Endodermal cell (in vitro differentiated cells): ENCODE data around the gene TRPM3. TPM values are rescaled to one million over a fixed set of nuclear protein-coding genes. Genes with fewer than 3 reads are reported as not detected.
A peak's percentile ranks its signal among the peaks of the same experiment; 100 is the strongest.

Source experiments
- DNase-seq: peaks from one replicate; pipeline ENCODE4 v3.0.0-alpha.2; 2017
- H3K27ac ChIP-seq: 2 replicates; pipeline ENCODE4 v1.5.1; 2013; ENCODE audit warnings: mild to moderate bottlenecking, low read depth, low read length, moderate library complexity
- H3K27me3 ChIP-seq: 2 replicates; pipeline ENCODE4 v1.6.1; 2013; ENCODE audit warnings: mild to moderate bottlenecking, low read length, moderate library complexity; ENCODE audit not compliant: insufficient read depth, control insufficient read depth, poor library complexity, severe bottlenecking
- H3K36me3 ChIP-seq: 2 replicates; pipeline ENCODE4 v1.7.0; 2013; ENCODE audit warnings: mild to moderate bottlenecking, low read length, moderate library complexity; ENCODE audit not compliant: control insufficient read depth, insufficient read depth
- H3K4me1 ChIP-seq: one replicate; pipeline ENCODE4 v1.7.0; 2013; ENCODE audit warnings: low read length; ENCODE audit not compliant: control insufficient read depth, insufficient read depth
- H3K4me3 ChIP-seq: 2 replicates; pipeline ENCODE4 v1.5.1; 2013; ENCODE audit warnings: mild to moderate bottlenecking, low read length, moderate library complexity
- H3K9ac ChIP-seq: 2 replicates; pipeline ENCODE4 v1.6.1; 2013; ENCODE audit warnings: mild to moderate bottlenecking, low read length, moderate library complexity; ENCODE audit not compliant: poor library complexity, severe bottlenecking; ENCODE audit errors: extremely low read depth
- H3K9me3 ChIP-seq: 2 replicates; pipeline ENCODE4 v1.6.1; 2013; ENCODE audit warnings: mild to moderate bottlenecking, low read length, moderate library complexity; ENCODE audit not compliant: control insufficient read depth
- H3K27ac Mint-ChIP-seq: 2 replicates; pipeline ENCODE4 v1.8.0; 2020; ENCODE audit warnings: mixed read lengths
- H3K27me3 Mint-ChIP-seq: 2 replicates; pipeline ENCODE4 v1.8.0; 2021; ENCODE audit warnings: mild to moderate bottlenecking, mixed read lengths; ENCODE audit not compliant: insufficient read depth
- H3K36me3 Mint-ChIP-seq: 2 replicates; pipeline ENCODE4 v1.8.0; 2020; ENCODE audit warnings: low read depth, mixed read lengths
- H3K4me1 Mint-ChIP-seq: 2 replicates; pipeline ENCODE4 v1.8.0; 2020; ENCODE audit warnings: mixed read lengths
- H3K4me3 Mint-ChIP-seq: 2 replicates; pipeline ENCODE4 v1.8.0; 2020; ENCODE audit warnings: mild to moderate bottlenecking, moderate library complexity, mixed read lengths
- H3K9me3 Mint-ChIP-seq: 2 replicates; pipeline ENCODE4 v1.8.0; 2020; ENCODE audit warnings: mild to moderate bottlenecking, mixed read lengths
- WGBS, 2 experiments: methylation state at CpG; one replicate each; pipeline versions ENCODE4 v1.1.5 to v1.1.7; 2013; ENCODE audit warnings: missing lambda C conversion rate in 2 of 2, mixed read lengths in 1 of 2; ENCODE audit not compliant: insufficient coverage in 1 of 2, insufficient read length in 1 of 2; 5-methylcytosine and 5-hydroxymethylcytosine counted together
- total RNA-seq, 2 donors: library from RNA; stranded (reverse); fragmentation: NEBNext Ultra II Directional in 1 of 2; extraction: Animal tissue kit (Norgen Biotek cat#: 25700) in 1 of 2; gene quantifications; 2 replicates in 1 of 2; 3 replicates in 1 of 2; pipeline ENCODE4 v1.2.1, GENCODE V29; 2021
- TF ChIP-seq, protein P1 (sequence below): fragments of 200-600 bp; sonication (generic); conservative IDR thresholded peaks from 2 replicates; pipeline ENCODE4 v1.5.0; 2021; ENCODE audit warnings: antibody characterized with exemption, mild to moderate bottlenecking

TRPM3 gene
- total RNA-seq, 2 donors from 2014 or later: 1.8 to 2.5 TPM

DNA sequence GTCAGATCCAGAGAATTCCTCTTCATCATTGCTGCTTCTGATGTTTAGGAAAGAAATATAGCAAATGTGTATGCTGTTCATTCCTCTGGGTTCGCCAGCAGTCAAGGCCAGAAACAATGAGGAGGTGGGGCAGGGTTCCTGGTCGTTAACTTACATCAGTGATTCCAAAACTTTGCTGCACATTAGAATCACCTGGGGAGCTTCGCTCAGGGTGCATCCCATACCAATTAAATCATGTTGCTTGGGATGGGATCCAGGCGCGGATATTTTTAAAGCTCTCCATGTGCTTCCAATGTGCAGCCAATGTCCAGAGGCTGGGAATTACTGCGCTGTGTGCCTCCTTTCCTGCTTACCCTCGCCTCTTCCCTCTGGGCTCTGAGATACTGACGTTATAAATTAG, 479.1 kb downstream of the TRPM3 start:
- no peaks in the 10 kb centered on the region for H3K27me3 ChIP-seq
- H3K27me3 Mint-ChIP-seq: no peaks in the 10 kb centered on the region
- H3K9me3 ChIP-seq: no peaks in the 10 kb centered on the region
- no peak overlapping the region for H3K4me3 Mint-ChIP-seq
- no peaks in the 10 kb centered on the region for H3K36me3 Mint-ChIP-seq
- H3K27ac ChIP-seq: no peak overlapping the region
- no peaks in the 10 kb centered on the region for H3K36me3 ChIP-seq
- peaks cover 16% of the 10 kb centered on the region for H3K4me1 Mint-ChIP-seq
- TF ChIP-seq, protein P1, sequence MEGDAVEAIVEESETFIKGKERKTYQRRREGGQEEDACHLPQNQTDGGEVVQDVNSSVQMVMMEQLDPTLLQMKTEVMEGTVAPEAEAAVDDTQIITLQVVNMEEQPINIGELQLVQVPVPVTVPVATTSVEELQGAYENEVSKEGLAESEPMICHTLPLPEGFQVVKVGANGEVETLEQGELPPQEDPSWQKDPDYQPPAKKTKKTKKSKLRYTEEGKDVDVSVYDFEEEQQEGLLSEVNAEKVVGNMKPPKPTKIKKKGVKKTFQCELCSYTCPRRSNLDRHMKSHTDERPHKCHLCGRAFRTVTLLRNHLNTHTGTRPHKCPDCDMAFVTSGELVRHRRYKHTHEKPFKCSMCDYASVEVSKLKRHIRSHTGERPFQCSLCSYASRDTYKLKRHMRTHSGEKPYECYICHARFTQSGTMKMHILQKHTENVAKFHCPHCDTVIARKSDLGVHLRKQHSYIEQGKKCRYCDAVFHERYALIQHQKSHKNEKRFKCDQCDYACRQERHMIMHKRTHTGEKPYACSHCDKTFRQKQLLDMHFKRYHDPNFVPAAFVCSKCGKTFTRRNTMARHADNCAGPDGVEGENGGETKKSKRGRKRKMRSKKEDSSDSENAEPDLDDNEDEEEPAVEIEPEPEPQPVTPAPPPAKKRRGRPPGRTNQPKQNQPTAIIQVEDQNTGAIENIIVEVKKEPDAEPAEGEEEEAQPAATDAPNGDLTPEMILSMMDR: no peak
- H3K9me3 Mint-ChIP-seq: peaks cover 12% of the 10 kb centered on the region
- peaks cover 12% of the 10 kb centered on the region for H3K4me1 ChIP-seq
- H3K9ac ChIP-seq: no peak overlapping the region
- DNase-seq: no peak
- WGBS, 2 experiments: 94 to 96% methylated on average over 6 to 8 of the region's 8 CpGs
- H3K27ac Mint-ChIP-seq: no peak overlapping the region
- no peak overlapping the region for H3K4me3 ChIP-seq

DNA sequence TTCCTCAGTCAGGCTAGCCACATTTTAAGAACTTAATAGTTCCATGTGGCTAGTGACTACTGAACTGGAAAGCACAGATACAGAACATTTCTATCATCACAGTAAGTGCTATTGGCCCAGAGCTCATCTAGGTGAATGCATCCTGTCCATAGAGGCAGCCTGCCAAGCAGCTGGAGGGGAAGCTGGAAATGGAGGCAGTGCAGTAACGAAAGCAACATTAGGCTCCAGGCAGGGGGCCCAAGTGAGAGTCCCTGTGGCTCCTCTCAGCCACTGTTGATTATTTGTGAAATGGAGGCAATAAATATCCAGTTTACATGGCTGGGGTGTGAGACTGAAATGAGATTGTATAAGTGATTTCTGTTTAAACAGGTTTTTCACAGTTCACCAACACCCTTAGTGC, 479.8 kb downstream of the TRPM3 start:
- TF ChIP-seq, protein P1: no peak
- Mint-ChIP-seq H3K27ac (no peak overlapping the region), H3K9me3 (peaks cover 12% of the 10 kb centered on the region), H3K36me3 (no peaks in the 10 kb centered on the region), H3K27me3 (no peaks in the 10 kb centered on the region), H3K4me3 (no peak overlapping the region), H3K4me1 (peaks cover 16% of the 10 kb centered on the region)
- no peaks in the 10 kb centered on the region for H3K36me3 ChIP-seq
- no peak overlapping the region for H3K9ac ChIP-seq
- peak; percentile 75 for DNase-seq
- no peak overlapping the region for H3K4me3 ChIP-seq
- 22 to 28% methylated on average over 1 of the region's 1 CpG for WGBS, 2 experiments
- peaks cover 12% of the 10 kb centered on the region for H3K4me1 ChIP-seq
- H3K27ac ChIP-seq: no peak overlapping the region
- H3K9me3 ChIP-seq: no peaks in the 10 kb centered on the region
- H3K27me3 ChIP-seq: no peaks in the 10 kb centered on the region

DNA sequence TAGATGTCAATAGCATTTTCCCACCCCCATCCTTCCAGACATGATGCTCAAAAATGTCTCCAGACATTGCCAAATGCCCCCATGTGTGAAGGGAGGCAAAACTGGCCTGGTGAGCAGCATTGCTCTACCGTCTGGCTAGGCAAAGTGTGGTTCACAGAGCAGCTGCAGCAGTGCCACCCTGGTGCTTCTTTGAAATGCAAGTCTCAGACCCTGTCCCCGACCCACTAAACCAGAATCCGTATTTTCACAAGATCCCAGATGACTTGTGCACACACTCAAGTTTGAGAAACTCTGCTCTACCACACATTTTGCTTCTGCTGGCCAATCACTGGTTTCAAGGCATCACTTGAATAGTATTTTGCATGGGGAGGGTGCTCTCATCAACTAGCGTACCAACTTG, 480.4 kb downstream of the TRPM3 start:
- TF ChIP-seq, protein P1: no peak
- H3K9me3 ChIP-seq: no peaks in the 10 kb centered on the region
- H3K27ac Mint-ChIP-seq: no peak overlapping the region
- peak; percentile 63 for DNase-seq
- H3K27me3 ChIP-seq: no peaks in the 10 kb centered on the region
- H3K4me3 ChIP-seq: no peak overlapping the region
- no peaks in the 10 kb centered on the region for H3K27me3 Mint-ChIP-seq
- H3K27ac ChIP-seq: no peak overlapping the region
- no peaks in the 10 kb centered on the region for H3K36me3 ChIP-seq
- 81 to 100% methylated on average over 1 to 4 of the region's 4 CpGs for WGBS, 2 experiments
- no peak overlapping the region for H3K4me3 Mint-ChIP-seq
- no peak overlapping the region for H3K9ac ChIP-seq
- H3K9me3 Mint-ChIP-seq: peaks cover 12% of the 10 kb centered on the region
- H3K36me3 Mint-ChIP-seq: no peaks in the 10 kb centered on the region
- peaks cover 12% of the 10 kb centered on the region for H3K4me1 ChIP-seq
- peaks cover 16% of the 10 kb centered on the region for H3K4me1 Mint-ChIP-seq
